ENCODE measurements around the gene BPGM. TPM values are rescaled to one million over a fixed set of nuclear protein-coding genes. Genes with fewer than 3 reads are reported as not detected.
A peak's percentile ranks its signal among the peaks of the same experiment; 100 is the strongest.

BPGM gene
- total and polyA plus RNA-seq, 9 of the 15 experiments (the other 6 are each of a cell fraction or from before 2014, with no cell fraction given), result 14.1 to 46.1 (median 21.2) TPM

DNA sequence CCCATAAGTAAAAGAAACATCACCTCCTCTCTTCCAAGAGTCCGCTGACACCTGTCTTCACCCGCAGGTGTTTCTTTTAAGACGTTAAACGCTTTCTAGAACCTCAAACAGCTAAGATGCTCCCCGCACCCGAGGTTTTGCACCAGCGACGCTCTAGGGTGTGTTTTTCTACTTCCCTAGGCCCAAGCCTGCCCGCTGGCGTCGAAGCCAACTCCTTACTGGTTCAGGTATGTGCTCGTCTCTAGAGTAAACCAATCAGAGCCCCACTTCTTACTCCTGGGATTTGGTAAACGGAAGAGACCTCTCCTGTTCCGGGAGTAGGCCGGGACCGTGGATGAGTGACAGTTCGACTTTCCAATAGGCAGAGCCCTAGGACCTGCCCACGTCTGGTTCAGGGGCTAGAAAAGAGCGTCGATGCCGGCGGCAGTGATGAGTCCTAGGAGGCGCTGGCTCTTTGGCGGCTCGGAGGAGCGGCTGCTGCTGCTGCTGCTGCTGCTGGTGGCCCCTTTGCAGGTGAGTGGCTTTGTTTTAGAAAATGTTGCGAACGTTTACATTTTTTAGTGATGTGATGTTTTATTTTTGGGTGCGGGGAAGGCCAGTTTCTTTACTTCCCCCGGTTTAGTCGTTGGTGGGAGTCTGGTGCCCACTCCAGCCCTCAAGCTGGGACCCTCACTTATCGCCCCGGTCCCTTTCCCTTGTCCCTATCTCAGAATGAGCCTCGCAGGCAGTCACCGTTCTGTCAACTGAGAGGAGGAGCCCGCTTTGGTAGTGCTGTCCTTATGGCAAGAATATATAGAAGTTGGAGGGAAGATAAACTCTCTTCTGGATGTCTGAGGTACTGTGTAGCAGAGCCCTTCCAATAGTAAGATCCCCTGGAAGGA lies at the start of gene BPGM (continued):
- no peak for TF ChIP-seq HDAC6 (IDR thresholded peaks at IDR 0.05; ENCODE audit: low read depth, low read length)
- TF ChIP-seq, protein P1, sequence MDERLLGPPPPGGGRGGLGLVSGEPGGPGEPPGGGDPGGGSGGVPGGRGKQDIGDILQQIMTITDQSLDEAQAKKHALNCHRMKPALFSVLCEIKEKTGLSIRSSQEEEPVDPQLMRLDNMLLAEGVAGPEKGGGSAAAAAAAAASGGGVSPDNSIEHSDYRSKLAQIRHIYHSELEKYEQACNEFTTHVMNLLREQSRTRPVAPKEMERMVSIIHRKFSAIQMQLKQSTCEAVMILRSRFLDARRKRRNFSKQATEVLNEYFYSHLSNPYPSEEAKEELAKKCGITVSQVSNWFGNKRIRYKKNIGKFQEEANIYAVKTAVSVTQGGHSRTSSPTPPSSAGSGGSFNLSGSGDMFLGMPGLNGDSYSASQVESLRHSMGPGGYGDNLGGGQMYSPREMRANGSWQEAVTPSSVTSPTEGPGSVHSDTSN (CRISPR knock-in tag; IDR thresholded peaks at IDR 0.05; ENCODE audit: low read depth), result peak; percentile 92
- TF ChIP-seq, protein P1 (tag; conservative IDR thresholded peaks at IDR 0.05; ENCODE audit: low read depth), result peak; percentile 100
- no peak for TF ChIP-seq HMG20B (CRISPR knock-in tag; IDR thresholded peaks at IDR 0.05)
- TF ChIP-seq ZC3H11A (IDR thresholded peaks at IDR 0.05; ENCODE audit: low read depth, low read length), result peak; percentile 72; the same call in 1 of the 2 replicates
- no peak for TF ChIP-seq U2AF1 (optimal IDR thresholded peaks at IDR 0.05; ENCODE audit: low read depth, low read length)
- no peak for TF ChIP-seq HSF4 (CRISPR knock-in tag; IDR thresholded peaks at IDR 0.05; ENCODE audit: borderline replicate concordance)
- TF ChIP-seq KLF6 (CRISPR knock-in tag; IDR thresholded peaks at IDR 0.05; ENCODE audit: borderline replicate concordance), result no peak
- TF ChIP-seq, protein P2, sequence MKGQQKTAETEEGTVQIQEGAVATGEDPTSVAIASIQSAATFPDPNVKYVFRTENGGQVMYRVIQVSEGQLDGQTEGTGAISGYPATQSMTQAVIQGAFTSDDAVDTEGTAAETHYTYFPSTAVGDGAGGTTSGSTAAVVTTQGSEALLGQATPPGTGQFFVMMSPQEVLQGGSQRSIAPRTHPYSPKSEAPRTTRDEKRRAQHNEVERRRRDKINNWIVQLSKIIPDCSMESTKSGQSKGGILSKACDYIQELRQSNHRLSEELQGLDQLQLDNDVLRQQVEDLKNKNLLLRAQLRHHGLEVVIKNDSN (CRISPR knock-in tag; IDR thresholded peaks at IDR 0.05), result no peak
- no peak for TF ChIP-seq ZNF408 (CRISPR knock-in tag; IDR thresholded peaks at IDR 0.05; ENCODE audit: low read depth)
- no peak for TF ChIP-seq CREB5 (CRISPR knock-in tag; IDR thresholded peaks at IDR 0.05)
- no peak for TF ChIP-seq PRMT5 (CRISPR knock-in tag; IDR thresholded peaks at IDR 0.05)
- no peak; the same call in none of the 2 replicates for TF ChIP-seq TRIM28 (IDR thresholded peaks at IDR 0.05)
- TF ChIP-seq ZNF121 (CRISPR knock-in tag; conservative IDR thresholded peaks at IDR 0.05), result no peak
- peak; percentile 64 for TF ChIP-seq HNRNPLL (IDR thresholded peaks at IDR 0.05; ENCODE audit: low read depth, low read length, poor library complexity, severe bottlenecking)
- no peak for TF ChIP-seq ETV1 (tag; conservative IDR thresholded peaks at IDR 0.05; ENCODE audit: low read depth)
- peak; percentile 86 for TF ChIP-seq TAF7 (tag; IDR thresholded peaks at IDR 0.05)
- TF ChIP-seq PRDM10 (IDR thresholded peaks at IDR 0.05; ENCODE audit: partially characterized antibody), result peak; percentile 34
- TF ChIP-seq TCFL5 (CRISPR knock-in tag; conservative IDR thresholded peaks at IDR 0.05), result no peak
- no peak for TF ChIP-seq GABPB2 (CRISPR knock-in tag; conservative IDR thresholded peaks at IDR 0.05)

Measured in K562 (cell line).